Hematopoietic multipotent progenitor cell treated with erythropoietin and hydrocortisone succinate and interleukin-3 and kit ligand, for 6 days (in vitro differentiated cells): Measurements from ENCODE around the gene TNFAIP8L1.

Experiments used
- DNase-seq: peaks from one replicate; pipeline ENCODE4 v3.0.0-alpha.2; 2015

The TNFAIP8L1 gene

DNA sequence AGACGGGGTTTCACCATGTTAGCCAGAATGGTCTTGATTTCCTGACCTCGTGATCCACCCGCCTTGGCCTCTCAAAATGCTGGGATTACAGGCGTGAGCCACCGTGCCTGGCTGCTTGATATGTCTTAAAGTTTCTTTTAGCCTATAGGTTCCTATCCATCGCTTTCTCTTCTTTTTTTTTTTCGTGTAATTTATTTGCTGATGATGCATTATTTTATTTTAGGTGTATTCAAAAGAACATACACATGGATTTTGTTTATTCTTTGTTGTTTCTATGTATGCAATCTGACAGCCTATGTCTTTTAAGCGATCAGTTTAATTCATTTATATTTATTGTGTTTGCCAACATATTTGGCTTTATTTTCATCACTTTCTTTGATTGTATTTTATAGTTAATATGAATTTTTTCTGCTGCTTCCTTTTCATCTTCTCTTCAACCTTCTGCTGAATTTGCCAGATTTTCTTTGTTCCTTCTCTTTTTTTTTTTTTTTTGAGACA lies 26.0 kb upstream of the TNFAIP8L1 start:
- DNase-seq = no peak

DNA sequence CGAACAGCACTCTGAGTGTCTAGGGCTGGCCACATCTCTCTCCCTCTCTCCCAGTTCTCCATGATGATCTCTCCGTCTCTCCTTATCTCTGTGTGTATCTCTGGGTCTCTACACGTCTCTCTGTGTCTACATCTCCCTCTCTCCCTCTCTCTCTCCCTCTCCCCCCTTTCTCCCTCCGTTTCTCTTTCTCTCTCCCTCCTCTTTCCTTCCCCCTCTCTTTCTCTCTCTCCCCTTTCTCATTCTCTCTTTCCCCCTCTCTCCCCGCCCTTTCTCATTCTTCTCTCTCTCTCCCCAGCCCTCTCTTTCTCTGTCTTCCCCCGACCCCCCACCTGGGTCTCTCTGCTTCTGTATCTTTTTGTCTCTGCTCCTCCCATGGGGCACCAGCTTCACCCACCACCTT lies 21.3 kb upstream of the TNFAIP8L1 start:
- no peak for DNase-seq

DNA sequence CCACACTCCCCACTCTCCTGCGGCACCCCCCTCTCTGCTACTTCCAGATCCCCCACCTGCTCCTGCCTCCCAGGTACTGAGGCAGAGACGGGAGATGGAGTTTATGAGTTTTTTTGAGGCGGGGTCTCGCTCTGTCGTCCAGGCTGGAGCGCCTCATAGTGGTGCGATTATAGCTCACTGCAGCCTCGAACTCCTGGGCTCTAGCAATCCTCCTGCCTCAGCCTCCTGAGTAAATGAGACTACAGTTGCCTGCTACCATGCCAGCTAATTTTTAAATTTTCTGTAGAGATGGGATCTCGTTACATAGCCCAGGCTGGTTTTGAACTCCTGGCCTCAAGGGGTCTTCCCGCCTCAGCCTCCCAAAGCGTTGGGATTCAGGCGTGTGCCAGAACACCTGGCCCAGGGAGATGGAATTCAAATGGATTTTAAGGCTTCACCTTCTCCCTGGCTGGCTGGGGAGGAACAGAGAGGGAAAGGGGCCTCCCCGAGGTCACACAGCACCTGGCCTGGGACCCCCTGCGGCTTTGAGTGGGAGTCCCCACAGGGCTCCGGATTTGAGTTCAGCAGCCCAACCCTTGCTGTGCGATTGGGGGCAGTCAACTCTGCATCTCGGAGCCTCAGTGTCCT lies 19.5 kb upstream of the TNFAIP8L1 start:
- no peak for DNase-seq

DNA sequence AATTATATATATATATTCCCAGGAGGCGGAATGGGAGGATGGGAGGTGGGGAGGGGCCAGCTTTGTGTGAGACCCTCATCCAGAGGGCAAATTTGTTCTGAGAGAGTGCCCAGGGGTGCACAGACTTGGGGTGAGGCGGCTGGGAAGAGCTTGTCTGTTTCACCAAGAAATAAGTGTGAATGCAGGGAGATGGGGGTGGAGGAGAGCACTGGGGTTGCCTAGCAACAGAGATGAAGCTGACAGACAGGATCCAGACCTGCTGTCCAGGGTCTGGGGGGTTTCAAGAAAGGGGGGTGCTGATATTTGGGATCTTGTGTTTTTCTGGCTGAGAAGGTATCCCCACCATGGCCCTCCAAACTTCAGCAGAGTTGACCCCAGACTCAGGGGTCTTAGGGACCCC lies 18.6 kb upstream of the TNFAIP8L1 start:
- no peak for DNase-seq

DNA sequence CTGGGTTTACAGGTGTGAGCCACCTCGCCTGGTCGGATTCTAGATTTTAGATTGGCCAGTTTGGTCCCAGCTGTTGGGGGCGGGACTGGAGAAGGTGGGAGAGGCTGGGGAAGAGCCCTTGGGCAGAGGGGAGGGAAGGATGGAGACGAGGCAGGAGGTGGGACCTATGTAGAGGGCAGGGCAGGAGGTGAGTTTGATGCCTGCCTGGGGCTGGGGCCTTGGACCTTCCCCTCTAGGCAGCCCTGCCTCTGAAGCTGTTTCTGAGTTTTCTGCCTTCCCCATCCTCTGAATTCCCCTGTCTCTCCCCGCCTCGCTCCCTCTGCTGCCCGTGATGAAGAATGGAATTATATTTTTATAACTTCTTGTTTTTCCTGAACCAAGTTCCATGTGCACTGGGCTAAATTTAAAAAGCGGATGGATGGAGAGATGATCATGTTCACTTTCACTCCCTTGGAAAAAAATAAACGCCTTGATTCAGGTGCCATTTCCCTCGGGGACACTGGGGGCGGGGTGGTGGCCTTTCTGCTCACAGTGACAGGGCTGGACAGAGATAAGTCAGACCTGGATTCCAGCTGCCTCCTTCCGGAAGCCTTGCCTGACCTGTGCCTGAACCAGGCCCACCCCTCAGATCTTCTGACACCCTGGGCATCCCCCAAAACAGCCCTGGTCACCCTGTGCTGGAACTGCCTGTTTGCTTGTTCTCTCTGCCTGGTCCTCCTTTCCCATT lies 16.5 kb upstream of the TNFAIP8L1 start:
- DNase-seq = no peak

DNA sequence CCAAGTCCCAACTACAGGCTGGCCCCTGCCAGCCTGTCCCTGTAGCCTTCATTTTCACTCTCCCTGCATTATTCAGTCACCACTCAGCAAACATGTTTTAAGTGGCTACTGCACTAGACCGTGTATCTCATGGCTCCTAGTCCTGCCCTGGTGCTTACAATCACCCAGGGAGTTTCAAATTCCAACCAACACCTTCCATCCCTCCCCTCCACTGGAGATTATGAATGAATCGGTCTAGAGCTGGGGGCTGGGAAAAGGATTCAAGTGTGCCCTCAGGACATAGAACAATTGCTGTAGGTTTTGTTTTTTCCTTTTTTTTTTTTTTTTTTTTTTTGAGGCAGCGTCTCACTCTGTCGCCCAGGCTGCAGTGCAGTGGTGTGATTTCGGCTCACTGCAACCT lies 15.0 kb upstream of the TNFAIP8L1 start:
- DNase-seq = no peak

DNA sequence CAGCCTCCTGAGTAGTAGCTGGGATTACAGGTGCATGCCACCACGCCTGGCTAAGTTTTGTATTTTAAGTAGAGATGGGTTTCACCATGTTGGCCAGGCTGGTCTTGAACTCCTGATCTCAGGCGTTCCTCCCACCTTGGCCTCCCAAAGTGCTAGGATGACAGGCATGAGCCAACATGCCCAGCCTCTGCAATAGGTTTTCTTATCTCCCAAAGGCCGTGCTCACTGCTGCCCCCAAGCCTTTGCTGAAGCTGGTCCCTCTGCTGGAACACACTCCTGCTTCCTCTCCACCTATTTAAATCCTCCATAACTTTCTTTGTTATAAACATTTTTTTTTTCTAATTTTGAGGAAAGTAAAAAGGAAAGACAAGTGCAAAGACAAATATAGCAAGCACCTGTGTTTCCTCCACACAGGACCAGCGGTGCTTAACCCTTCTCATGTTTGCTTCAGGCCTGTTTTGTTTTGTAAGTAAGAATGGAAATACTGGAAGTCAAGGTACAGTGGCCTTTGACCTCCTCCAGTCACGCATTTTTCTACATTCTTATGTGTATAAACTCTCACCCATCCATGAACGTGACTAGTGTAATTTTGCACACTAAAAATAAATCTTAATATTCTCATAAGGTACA lies 14.5 kb upstream of the TNFAIP8L1 start:
- peak; percentile 76 for DNase-seq

DNA sequence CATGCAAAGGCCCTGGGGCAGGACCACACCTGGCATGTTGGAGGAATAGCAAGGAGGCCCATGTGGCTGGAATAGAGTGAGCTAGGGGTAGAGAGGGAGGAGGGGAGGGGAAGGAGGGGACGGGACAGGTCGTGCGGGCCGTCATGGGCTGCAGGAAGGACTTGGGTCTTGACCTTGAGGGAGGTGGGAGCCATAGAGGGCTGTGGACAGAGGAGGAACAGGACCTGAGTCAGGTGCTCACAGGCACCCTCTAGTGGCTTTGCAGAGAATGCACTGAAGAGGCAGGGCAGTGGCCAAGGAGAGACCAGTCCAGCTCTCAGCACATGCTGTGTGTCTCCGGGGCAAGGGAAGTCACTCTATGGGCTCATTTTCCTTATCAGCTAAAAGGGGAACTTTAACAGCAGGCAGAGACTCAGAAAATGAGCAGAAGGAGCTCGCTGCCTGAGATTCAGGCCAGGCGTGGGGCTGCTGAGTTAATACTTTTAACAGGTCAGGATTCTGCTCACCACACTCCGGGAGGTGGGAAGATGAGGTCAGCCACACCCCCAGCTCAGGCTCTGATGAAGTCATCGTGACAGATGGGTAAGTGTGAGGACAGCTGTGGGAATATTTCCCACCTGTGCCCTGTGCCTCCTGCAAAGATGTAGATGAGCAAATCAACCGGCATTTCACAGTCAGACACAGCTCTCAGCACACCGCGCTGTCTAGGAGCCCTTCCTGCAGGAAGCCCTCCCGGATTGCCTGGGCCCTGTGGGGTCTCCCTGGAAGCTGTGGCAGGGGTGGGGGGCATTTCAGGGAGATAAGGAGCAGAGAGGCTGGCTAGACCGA lies 6.0 kb upstream of the TNFAIP8L1 start:
- peak; percentile 89 for DNase-seq

DNA sequence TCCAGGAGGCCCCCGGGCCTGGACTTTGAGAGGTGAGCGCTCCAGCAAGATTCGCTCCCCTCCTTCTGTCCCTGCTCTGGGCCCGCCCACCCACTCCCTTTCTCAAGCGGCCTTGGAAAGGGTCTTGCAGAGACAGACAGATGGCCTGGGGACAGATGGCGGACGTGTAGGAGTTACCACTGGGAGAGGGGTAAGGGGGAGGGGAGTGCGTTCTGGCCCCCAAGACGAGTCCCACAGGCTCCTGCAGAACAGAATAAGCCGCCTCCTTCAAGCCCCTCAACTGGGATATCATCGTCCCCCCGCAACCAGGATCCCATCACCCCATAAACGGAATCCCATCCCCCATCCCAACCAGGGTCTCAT lies 3.6 kb upstream of the TNFAIP8L1 start:
- DNase-seq = no peak

DNA sequence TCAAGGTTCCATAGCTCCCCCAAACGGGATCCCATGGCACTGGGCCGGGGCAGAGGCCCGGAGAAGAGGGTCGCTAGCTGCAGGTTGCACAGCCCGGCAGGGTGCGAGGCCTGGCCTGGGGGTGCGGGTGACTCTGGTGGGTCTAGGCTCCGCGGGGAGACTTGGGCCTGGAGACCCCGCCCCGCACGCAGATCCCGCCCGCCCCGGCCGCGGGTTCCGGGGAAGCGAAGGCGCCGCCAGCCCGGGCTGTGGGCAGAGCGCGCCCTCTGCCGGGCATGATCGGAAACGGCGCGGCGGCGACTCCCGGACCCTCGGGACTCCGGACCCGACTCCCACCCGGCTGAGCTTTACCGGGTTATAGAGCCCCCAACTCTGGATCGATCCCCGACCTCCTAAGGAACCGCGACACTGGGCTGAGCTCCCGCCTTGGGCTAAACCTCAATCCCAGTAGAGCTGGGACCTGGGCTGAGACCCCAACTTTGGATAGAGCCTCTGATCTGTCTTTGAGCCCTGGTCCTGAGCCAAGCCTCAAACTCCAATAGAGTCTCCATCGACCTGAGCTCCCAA lies 3.1 kb upstream of the TNFAIP8L1 start:
- DNase-seq = peak; percentile 75

DNA sequence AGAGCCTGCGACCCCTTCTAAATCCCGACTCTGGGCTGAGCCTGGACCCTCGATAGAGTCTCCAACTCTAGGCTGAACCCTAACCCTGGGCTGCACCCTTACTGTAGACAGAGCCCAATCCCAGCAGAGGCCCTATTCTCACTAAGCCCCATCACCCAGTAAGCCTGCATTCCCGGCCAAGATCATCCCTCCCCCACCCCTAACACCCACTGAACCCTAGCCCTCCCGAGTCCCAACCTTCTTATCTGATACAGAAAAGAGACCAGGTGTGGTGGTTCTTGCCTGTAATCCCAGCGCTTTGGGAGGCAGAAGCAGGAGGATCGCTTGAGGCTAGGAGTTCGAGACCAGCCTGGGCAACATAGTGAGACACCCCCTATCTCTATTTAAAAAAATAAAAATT lies 2.6 kb upstream of the TNFAIP8L1 start:
- no peak for DNase-seq

DNA sequence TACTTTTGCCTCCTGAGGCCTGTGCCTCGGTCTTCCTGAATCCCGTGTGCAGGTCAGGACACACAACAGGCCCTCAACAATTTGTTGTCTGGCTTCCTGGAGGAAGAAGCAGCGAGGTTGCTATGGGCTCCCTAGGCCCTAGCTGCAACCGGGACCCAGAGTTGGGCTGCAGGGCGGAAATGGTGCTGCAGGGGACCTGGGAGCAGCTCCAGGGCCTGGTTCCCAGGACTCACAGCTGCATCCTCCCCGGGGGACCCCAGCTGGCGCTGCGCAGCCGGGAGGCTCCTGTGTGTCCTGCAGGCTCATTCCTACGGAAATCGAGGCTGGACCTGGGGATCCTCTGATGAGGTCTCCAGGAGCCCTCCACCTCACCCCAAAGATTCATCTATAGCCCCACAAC lies 999 bp upstream of the TNFAIP8L1 start:
- DNase-seq = no peak

DNA sequence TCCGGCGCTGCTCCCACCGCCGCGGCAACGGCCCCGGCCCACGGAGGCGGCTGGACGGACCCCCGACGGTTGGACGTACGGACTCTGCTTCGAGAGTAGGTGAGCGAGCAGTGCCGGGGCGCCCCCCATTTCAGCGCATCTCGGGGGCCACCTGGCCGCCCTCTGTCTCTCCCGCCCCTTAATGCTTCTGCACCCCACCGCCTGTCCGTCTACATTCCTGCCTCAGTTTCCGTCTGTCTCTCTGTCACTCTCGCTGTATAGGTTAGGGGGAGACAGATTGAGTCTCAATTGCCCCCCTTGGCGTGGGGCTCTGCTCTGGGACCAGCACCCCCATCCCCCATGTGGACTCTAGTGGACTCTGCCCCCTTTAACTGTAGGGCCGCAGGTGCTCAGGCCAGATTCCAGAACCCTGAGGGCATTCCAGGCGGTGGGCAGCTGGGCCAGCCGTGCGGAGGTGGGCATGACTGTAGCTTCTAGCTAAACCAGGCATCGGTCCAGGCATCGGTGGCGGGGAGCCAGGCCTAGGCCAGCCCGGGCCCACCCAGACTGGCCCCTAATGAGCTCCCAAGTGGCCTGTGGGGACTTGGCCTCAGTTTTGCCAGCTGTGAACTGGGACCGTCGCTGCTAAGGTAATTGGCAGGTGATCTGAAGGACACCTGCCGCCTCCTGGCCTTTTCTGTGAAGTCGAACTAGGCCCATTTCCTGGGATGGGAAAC lies 373 bp downstream of the TNFAIP8L1 start:
- peak; percentile 30 for DNase-seq

DNA sequence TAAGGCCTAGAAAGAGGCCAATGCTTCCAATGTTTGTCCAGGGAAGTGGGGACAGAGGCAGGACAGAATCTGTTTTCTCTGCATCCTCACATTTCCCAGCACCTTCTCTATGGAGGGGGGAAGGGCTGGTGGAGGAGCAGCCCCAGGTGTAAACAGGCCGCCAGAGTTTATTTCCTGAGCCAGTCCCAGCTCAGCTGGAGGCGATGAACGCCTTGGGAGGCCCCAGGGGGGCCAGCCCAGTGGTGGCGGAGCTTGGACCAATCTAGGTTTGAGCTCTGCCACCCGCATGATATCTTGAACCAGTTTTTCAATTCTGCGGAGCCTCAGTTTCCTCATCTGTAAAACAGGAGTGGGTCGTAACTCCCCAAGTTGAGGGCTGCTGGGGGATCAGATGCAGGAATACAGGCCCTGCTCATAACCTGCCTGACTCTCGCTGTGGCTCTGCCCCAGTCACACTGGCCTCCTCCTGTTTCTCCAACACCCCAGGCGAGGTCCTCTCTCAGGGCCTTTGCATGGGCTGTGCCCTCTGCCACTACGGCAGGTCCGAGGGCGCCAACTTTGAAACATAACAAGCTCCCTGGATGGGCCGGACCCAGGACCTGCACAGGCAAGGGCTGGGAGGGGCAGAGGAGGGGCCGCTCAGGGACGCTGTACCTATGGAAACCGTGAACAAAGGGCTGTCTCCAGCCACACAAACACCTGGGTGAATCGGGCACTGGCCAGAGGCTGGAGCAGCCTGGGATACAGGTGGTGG lies 1.1 kb downstream of the TNFAIP8L1 start:
- DNase-seq = no peak

DNA sequence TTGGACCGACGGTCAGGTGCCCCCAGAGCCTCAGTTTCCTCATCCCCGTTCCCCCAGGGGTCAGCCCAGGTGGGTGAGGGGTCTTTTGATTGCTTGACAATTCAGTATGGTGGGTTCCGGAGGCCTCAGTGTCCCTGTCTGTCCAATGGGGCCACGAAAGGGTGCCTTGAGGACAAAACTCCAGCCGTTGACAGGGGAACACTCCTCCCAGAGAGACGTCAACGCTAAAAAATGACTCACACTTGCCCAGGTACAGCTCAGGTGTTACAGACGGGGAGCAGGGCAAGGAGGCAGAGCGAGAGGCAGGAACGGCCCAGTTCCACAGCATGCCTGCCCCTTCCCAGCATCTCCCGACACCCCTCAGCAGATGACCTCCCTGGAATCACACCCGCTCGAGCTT lies 1.8 kb downstream of the TNFAIP8L1 start:
- DNase-seq = no peak

DNA sequence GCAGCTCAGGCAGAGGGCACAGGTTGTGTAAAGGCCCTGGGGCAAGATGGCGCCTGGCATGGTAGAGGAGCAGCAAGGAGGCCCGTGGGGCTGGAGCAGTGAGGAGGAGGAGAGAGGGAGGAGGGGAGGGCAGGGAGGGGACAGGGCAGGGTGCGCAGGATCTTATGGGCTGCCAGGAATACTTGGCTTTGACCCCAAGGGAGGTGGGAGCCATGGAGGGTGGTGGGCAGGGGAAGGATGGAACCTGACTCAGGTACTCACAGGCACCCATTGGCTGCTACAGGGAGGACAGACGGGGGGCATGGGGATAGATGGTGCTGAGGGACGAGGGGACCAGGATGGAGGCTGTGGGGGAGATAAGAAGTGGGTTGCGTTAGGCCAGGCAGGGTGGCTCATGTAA lies 3.3 kb downstream of the TNFAIP8L1 start:
- no peak for DNase-seq

DNA sequence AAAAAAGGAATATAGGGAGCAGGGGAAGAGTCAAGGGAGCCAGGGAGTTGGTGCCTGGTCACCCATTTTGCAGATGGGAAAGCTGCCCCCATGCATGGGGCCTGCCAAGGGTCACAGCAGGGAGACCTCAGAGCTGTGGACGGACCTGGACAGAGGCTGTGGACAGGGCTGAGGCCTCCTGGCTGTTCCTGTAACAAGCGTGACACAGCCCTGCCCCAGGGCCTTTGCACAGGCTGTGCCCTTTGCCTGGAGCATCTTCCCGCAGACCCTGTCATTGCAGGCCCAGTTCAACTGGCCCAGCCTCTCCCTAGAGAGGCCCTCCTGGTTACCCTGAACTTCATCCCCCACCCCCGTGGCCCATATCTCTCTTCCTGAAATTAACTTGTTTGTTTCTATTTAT lies 6.4 kb downstream of the TNFAIP8L1 start:
- DNase-seq = no peak

DNA sequence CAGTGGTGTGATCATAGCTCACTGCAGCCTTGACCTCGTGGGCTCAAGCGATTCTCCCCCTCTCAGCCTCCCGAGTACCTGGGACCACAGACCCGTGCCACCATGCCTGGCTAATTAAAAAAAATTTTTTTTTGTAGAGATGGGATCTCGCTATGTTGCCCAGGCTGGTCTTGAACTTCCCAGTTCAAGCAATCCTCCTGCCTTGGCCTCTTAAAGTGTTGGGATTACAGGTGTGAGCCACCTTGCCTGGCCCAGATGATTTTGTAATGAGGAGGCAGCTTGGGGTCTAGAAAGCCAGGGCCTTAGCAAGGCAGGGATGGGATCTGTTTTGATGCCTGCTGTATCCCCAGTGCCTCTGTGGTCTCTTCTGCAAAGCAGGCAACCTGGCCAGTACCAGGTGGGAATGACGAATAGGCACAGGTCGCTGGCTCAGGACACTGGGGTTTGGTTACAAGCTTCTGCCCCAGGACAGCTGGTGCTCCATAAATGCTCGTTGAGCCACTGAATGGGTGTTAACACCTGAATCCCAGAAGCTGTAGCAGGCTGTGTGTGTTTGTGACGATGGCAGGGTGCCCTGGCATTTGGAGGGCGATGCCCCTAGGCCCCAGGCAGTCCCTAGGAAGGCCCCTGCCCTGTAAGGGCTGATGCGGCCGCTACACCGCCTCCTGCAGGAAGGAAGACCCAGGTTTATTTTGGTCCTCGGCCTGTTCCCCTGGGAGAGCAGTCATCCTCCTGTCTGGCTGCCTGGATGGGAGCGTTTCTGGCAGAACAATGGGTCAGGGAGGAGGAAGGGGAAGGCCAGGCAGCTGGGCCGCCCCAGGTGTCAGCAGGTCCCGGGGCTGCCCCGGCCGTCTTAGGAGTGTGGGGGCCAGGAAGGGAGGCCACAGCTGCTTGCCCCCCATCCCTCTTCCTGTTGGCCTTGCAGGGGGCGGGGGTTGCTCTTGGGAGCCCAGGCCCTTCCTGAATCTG lies 8.6 kb downstream of the TNFAIP8L1 start:
- DNase-seq = no peak

DNA sequence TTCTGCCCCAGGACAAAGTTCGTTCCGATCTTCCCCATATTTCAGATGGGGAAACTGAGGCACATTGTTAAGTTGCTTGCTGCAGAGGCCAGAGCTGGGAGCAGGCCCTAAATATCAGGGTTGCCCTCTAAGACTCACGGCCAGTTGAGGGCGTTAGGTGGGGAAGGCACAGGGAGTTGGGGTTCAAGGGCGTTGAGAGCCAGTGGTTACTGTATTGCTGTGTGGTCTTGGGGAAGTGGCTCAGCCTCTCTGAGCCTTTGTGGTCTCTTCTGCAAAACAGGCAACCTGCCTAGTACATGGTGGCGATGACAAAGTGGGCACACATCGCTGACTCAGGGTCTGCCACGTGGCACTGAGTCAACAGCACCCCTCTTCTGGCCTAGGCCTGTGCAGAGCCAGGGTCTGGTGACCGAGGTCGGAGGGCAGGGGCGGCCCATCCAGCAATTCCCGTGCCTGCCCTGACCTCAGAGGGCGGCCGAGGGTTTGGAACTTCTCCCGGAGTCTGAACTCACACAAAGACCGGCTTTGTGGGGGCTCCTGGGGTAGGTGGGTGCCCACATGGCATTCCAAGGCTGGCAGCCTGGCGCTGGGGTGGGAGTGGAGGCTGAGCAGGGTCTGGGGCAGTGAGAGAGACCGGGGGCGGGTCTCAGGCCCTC lies 10.2 kb downstream of the TNFAIP8L1 start:
- DNase-seq = no peak

DNA sequence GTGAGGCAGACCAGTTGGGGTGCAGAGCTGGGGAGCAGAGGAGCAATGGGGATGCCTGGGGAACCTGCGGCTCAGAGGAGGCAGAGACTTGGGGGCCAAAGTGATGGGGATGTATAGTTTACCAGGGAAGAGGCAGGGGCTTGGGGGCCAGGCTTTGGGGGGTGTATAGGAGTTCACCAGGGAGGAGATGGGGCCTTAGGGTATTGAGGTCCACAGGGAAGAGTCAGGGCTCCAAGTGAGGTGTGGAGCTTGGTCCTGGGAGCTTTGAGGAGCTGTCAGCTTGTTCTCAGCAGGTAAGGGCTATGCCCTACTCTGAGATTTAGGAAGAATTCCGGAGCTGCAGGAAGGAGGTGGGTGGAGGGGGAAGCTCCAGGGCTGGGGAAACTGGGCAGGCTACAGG lies 10.8 kb downstream of the TNFAIP8L1 start:
- DNase-seq = no peak
